GM19351 (cell line): ENCODE measurements around the gene TBL1Y.
"Not testable (repeated sequence)": the region's sequence is repeated elsewhere in the genome, so short reads cannot be mapped to it uniquely, and the experiment has no call there.

Experiments used
- ATAC-seq: cut with Tn5 transposase; IDR thresholded peaks from one replicate; pipeline ENCODE4 v1.9.1; 2021; ENCODE audit warnings: mild to moderate bottlenecking, moderate library complexity; ENCODE audit not compliant: unreplicated experiment

Gene TBL1Y

DNA sequence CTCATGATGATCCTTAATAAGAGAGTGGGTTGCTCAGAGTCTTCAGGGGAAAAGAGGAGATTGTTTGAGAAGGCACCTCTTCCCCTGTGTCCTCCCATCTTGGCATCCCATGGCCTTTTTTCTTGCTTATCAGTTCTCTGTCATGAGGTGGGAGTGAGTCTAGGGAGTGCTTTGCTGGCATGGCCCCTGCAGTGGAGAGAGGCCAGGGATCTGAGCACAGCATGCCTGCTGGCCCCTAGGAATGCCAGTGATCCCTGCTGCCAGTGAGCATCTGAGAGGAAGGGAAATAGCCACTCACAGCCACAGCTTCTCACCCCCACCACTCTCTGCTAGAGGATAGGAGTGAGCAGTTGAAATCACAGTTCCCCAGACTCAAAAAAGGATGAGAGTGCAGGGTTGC, 168.2 kb downstream of the TBL1Y start:
- ATAC-seq: no peak

DNA sequence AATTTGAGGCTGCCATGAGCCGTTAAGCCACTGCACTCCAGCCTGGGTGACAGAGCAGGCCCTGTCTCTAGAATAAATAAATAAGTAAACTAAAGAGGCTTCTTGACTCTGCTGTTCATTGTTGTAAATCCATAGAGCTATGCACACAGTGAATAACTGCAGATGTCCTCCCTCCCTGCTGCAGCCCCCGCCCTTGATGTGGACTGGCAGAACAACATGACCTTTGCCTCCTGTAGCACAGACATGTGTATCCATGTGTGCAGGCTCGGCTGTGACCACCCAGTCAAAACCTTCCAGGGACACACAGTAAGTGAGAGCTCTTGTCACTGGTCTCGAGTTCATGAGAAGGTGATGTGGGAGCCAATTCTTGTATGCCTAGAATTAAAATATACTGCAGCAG, 170.1 kb downstream of the TBL1Y start:
- not testable (repeated sequence) for ATAC-seq

- ATAC-seq: no peak
These were observed 175.1 kb downstream of the TBL1Y start for GRCh38 chrY:7085606-7086005.

DNA sequence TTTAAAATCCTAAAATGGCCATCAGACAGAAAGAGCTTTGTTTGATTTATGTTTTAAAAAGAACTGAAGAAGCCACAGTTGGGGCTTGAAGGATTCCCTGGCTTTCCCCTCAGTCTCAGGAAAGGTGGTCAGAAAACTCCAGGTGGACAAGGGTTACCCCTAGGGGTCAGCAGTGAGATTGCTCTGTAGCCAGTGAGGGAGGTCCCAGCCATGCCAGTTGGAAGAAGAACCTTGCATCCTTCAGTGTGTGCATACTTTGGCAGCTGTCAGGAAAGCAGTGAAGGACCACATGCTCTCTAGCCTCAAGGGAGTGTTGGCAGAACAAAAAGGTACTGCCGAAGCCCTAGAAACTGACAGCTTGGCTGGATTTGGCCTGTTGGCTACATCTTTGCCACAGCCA, 182.3 kb downstream of the TBL1Y start:
- no peak for ATAC-seq

DNA sequence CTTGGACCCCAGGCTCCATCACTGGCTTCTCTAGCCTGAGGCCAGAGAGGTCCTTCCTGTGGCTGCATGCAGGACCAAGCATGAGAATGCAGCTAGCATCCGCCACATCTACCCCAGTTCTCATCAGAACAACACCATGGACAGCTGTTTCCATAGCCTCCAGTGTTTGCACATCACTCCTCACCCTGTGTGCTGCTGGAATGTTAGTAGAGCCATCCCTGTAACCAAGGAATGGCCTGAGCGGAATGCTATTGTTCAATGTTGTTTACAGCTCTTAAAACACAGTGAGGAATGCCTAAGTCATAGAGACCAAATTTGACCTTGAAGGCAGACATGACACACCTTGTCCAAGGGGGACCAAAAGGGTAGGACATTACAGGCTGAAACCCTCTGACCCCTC, 183.9 kb downstream of the TBL1Y start:
- no peak for ATAC-seq

- ATAC-seq: no peak
These were observed 186.5 kb downstream of the TBL1Y start for GRCh38 chrY:7097021-7097420.

- ATAC-seq: no peak
These were observed 189.2 kb downstream of the TBL1Y start for GRCh38 chrY:7099742-7100141.

DNA sequence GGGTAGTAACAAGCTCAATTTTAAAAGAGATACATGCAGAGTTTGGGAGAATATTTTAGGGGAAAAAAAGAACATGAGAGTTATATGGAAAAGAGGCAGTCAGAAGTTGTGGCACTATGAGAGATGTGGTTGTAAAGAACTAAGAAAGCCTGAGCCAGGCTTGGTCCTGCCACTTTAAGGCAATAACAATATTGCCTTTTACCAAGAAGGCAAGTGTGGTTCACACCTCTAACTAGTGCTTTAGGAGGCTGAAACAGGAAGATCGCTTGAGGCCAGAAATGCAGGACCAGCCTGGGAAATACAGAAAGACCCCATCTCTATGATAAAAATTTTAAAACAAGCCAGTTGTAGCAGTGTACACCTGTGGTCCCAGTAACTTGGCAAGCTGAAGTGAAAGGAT, 192.2 kb downstream of the TBL1Y start:
- ATAC-seq: no peak

- ATAC-seq: no peak
These were observed 196.7 kb downstream of the TBL1Y start for GRCh38 chrY:7107179-7107578.

GRCh38 chrY:7110086-7110485, 199.6 kb downstream of the TBL1Y start:
- no peak for ATAC-seq

- no peak for ATAC-seq
These were observed 205.4 kb downstream of the TBL1Y start for GRCh38 chrY:7115871-7116270.

DNA sequence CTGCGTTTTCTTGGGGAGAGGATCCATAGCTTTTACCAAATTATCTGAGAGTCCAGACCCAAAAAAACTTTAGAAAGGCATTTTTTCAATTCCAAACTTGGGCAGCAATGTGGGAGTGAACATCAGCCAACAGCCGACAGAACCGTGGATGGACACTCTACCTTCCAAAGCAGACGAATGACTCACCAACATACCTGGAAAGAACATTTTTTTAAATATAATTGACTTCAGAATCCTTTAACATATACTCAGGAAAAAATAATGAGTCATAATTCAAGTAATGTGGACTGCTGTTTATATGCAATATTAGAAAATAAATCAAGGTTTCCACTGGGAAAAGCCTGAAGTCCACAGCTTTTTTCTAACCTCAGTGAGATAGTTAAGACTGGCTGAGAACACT, 211.7 kb downstream of the TBL1Y start:
- ATAC-seq: no peak

- no peak for ATAC-seq
These were observed 214.9 kb downstream of the TBL1Y start for GRCh38 chrY:7125136-7126056.

GRCh38 chrY:7128211-7128610, 217.7 kb downstream of the TBL1Y start:
- ATAC-seq: no peak
